Esophagus muscularis mucosa (tissue), 3 donors: ENCODE results near the gene UGT1A5.

Source experiments
- EP300 ChIP-seq: sonication (generic); formaldehyde crosslinking; IDR thresholded peaks from one replicate; pipeline ENCODE4 v1.6.1; 2017; ENCODE audit warnings: antibody characterized with exemption
- TF ChIP-seq, protein P1 (sequence below), 3 experiments: fragments of 200-600 bp in 2 of 3; fragments of 450-650 bp in 1 of 3; sonication (generic) in 2 of 3; IDR thresholded peaks; one replicate each; pipeline ENCODE4 v1.5.1; 2017 to 2019; ENCODE audit warnings: antibody characterized with exemption in 3 of 3, mild to moderate bottlenecking in 2 of 3, moderate library complexity in 1 of 3

DNA sequence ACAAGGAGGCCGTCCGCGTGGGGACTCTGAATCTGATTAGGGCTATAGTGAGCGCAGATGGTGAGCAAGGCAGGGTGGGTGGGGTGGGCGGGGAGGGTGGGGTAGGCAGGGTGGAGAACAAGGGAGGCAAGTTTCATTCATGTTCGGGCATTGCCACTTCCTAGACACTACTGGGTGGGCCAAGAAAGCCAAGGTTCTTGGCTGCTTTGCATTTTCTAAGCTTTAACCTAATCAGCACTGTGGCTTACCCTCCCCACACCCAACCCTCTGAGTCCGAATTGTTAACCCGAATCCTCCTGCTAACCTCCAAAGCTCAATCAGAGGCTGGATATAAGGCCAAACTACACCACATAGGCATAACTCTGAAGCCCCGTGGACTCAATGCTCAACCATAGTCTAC lies 83.5 kb downstream of the UGT1A5 start:
- TF ChIP-seq EP300 = no peak
- TF ChIP-seq, protein P1, sequence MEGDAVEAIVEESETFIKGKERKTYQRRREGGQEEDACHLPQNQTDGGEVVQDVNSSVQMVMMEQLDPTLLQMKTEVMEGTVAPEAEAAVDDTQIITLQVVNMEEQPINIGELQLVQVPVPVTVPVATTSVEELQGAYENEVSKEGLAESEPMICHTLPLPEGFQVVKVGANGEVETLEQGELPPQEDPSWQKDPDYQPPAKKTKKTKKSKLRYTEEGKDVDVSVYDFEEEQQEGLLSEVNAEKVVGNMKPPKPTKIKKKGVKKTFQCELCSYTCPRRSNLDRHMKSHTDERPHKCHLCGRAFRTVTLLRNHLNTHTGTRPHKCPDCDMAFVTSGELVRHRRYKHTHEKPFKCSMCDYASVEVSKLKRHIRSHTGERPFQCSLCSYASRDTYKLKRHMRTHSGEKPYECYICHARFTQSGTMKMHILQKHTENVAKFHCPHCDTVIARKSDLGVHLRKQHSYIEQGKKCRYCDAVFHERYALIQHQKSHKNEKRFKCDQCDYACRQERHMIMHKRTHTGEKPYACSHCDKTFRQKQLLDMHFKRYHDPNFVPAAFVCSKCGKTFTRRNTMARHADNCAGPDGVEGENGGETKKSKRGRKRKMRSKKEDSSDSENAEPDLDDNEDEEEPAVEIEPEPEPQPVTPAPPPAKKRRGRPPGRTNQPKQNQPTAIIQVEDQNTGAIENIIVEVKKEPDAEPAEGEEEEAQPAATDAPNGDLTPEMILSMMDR (IDR thresholded peaks at IDR 0.05) = no peak
